Glomerular endothelial cell (primary cell): ENCODE data around the gene TMEM69. TPM values are rescaled to one million over a fixed set of nuclear protein-coding genes. Genes with fewer than 3 reads are reported as not detected.
"Not testable (repeated sequence)": the region's sequence is repeated elsewhere in the genome, so short reads cannot be mapped to it uniquely, and the experiment has no call there.

Experiments
- DNase-seq: peaks from one replicate; pipeline ENCODE4 v3.0.0-alpha.2; 2011; ENCODE audit warnings: low read depth, low spot score; ENCODE audit errors: extremely low read depth
- total RNA-seq: library from RNA; depleted of rRNA; stranded (reverse); fragments of >200 nt; gene quantifications from 2 replicates; pipeline ENCODE4 v1.2.3, GENCODE V29; 2015

TMEM69 gene
- total RNA-seq, 1 donor from 2014 or later = 25.8 TPM

DNA sequence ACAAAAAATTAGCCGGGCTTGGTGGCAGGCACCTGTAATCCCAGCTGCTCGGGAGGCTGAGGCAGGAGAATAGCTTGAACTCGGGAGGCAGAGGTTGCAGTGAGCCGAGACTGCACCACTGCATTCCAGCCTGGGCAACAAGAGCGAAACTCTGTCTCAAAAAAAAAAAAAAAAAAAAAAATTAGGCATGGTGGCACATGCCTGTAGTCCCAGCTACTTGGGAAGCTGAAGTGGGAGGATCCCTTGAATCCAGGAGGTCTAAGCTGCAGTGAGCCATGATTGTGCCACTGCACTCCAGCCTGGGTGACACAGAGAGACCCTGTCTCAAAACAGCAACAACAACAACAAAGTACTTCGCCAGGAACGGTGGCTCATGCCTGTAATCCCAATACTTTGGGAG is 11.4 kb upstream of the TMEM69 start:
- DNase-seq = not testable (repeated sequence)

DNA sequence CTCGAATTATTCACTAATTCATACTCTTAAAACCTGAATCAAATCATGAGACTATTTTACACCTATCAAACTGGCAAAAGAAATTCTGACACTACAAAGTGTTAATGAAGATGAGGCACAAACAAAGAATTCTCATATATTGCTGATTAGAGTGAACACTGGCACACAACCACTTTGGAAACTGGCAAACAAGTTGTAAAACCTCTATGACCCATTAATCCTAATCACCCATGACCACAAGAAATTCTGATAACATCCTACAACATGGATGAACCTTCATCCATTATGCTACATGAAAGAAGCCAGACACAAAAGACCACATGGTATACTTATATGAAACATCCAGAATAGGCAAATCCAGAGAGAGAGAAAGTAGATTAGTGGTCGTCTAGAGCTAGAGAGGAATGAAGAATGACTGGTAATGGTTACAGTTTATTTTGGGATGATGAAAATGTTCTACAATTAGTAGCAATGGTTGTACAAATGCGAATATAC is 10.2 kb upstream of the TMEM69 start:
- DNase-seq = no peak

GRCh38 chr1:45678489-45678888 is 9.5 kb upstream of the TMEM69 start:
- DNase-seq = no peak

- DNase-seq = no peak
Measured at GRCh38 chr1:45679123-45679522, 8.9 kb upstream of the TMEM69 start.

GRCh38 chr1:45682942-45683341 is 5.0 kb upstream of the TMEM69 start:
- DNase-seq = no peak

DNA sequence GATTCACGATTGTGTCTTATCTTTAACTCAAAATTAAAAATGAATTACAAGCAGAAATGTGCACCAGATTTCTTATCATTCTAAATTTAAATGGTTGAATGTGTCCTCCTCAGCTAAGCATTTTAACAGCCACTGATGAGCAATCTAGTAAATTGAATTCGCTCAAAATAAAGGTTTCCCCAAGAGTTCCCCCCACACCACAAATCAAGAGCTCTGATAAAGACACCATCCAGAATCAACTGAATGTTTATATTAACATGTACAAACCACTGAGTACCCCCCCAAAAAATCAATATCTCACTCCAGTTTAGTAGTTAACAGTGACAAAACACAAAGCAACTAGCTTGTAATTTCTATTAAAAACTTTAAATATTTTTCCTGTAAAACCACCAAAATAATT is 3.6 kb upstream of the TMEM69 start:
- DNase-seq = no peak

DNA sequence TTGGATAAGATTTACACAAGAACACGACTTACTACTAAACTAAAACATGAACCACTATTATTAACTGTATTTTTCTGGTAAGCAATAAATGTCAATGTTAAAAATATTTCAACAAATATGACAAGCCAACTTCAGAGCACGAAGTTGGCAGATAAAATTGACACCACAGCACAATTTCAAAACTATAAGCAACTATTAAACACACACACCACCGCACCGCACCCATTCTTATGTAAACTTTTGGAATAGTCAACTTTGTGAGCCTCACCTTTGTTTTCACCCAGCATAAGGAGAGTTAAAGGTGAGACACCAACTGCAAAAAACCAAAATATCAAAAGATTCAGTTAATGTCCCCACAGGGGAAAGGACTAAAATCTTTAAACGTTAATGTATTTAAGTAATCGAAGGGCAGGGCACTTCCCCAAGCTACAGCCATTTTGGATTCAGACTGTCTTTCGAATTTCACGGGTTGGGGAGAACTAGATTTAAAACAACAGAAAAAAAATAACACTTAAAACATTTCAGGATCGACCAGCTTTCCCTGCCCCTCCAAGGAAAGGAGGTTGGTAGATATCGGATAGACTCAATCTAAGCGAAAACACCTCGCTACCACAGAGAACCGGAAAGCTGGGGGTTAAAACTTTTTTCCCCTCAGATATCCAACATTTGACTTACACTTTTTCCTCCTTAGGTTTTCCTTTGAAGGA is 2.5 kb upstream of the TMEM69 start:
- DNase-seq = no peak

DNA sequence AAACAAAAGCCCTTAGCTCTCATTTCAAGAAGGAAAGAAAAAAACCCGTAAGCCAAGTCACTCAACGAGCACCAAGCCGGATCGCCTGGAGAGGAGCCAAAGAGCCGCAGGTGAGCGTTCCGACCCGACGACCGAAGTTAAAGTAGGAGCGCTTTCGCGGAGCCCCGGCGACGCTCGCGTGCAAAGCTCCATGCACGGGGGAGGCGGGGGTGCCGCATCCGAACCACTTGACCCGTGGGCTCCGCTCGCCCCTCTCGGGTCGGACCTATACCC is 2.0 kb upstream of the TMEM69 start:
- DNase-seq = no peak

DNA sequence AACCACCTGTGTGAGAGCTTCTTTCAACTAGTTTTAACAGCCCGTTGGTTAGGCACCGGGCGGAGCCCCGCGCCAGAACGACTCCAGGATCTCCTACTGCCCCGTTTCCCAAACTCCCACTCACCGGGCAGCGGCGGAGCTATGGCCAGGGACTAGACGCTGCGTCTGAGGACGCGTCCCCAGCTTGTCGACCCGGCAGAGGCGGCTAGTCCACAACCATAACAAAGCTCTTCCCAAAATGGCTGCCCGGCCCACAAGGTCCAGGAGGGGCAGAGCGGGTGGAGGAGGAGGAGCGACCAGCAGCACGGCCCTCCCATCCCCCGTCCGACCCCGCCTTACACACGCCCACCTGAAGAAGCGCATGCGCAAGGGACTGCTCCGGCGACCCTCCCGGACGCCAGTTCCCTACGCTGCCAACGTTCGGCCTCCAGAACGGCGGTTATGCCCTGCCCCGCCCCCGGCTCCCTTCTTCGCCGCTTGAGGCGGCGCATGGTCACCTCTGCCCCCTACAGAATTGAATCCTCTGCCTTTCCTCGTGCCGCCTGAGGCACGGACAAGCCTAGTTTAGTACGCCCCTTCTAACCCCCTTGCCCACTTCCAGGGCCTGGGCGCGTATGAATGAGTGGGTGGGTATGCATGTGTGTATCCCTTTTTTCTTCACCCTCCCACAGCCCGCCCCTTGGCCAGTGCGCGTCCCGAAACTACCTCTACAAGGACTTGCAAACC is 1.5 kb upstream of the TMEM69 start, which contains the start of gene GPBP1L1:
GPBP1L1 (minus strand) TSS at position 246 of the 726 bp plus-strand sequence. CDS start 27,446 bp downstream, outside the sequence.
- DNase-seq = peak; percentile 68

DNA sequence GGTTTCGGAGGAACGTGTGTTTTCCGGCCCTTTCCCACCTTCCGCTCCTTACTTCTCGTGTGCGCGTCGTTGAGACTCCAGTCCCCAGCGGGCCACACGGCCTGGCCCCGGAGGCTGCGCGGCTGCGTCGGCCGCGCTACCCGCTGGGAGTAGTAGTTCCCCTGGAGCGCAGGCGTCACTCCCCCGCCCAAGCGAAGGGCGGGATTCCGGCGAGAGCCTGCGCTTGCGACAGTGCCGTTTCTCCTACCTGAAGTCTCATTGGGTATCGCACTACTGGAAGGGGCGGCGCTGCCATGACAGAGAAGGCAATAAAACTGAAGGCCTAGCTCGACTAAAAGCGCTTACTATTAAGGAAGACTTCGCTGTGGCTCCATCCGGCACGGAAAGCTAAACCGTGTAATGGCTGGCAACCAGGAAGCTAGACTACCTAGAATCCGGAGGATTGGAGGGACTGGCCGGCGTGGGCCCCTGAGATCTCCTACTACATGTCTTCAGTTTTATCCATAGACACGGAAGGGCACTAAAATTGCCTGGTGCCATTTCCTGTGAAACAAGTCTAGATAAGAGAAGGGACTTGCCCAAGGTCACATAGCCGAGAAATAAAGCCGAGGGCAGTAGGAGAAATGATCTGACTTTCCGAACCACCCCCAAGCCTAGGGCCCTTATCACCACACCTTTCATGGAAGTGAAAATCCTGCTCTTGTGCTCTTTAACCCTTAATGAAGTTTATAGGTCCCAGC is 797 bp upstream of the TMEM69 start:
- peak; percentile 93 for DNase-seq

DNA sequence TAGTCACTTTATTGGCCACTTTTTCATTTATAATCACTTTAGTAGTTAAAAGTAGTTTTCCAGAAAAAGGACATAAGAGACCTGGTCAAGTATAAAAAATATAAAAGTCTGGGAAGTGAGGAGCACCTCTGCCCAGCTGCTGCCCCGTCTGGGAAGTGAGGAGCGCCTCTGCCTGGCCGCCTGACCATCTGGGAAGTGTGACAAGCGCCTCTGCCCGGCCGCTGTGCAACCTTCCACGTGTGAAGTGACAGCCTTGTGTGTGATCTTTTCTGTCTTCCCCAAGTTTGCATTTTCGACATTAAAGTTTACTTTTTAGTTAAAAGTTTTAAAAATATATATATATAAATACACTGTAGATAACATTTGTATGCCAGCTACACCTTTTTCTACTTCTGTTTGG is 5.8 kb downstream of the TMEM69 start:
- not testable (repeated sequence) for DNase-seq

- DNase-seq = no peak
Measured at GRCh38 chr1:45694823-45695222, 6.8 kb downstream of the TMEM69 start.

DNA sequence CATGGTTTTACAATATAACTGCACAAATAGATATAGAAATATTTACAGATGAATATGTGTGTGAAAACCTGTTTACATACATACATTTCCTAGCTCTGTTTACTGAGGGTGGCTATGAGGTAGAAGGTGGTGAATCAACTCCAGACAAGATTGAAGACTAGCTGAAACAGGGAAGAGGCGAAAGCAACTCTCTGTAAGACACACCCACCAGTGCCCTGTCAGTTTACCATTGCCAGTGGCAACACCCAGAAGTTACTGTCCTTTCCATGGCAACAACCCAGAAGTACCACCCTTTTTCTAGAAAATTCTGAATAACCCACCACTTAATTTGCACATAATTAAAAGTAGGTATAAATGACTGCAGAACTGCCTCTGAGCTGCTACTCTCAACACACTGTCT is 16.7 kb downstream of the TMEM69 start:
- DNase-seq = no peak

DNA sequence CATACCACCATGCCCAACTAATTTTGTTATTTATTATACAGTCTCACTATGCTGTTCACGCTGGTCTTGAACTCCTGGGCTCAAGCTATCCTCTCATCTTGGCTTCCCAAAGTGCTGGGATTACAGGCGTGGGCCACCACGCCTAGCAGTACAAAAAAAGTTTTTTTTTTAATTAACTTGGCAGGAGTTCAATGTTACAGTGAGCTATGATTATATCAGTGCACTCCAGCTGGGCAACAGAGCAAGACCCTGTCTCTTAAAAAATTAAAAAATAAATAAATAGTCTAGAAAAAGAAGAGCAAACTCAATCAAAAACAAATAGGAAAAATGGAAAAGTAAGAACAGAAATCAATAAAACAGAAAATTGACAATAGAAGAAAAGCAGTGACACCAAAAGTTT is 25.7 kb downstream of the TMEM69 start:
- no peak for DNase-seq

GRCh38 chr1:45716700-45717099 is 28.7 kb downstream of the TMEM69 start:
- DNase-seq = no peak

GRCh38 chr1:45717386-45717785 is 29.4 kb downstream of the TMEM69 start:
- not testable (repeated sequence) for DNase-seq

GRCh38 chr1:45718289-45718688 is 30.3 kb downstream of the TMEM69 start:
- no peak for DNase-seq

DNA sequence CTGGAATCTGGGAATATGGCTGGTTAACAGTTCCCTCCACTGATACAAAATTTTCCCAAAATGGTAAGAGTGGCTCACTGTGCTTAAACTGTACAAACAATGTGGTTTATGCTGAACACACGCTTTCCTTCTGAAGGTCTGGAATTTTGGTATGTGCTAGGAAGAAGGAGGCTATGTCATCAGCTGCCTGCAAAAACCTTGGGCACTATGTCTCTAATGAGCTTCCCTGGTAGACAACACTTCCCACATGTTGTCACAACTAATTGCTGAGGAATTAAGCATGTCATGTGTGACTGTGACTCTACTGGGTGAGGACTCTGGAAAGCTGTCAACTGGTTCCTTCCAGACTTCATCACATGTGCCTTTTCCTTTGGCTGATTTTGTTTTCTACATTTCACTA is 33.2 kb downstream of the TMEM69 start:
- no peak for DNase-seq

DNA sequence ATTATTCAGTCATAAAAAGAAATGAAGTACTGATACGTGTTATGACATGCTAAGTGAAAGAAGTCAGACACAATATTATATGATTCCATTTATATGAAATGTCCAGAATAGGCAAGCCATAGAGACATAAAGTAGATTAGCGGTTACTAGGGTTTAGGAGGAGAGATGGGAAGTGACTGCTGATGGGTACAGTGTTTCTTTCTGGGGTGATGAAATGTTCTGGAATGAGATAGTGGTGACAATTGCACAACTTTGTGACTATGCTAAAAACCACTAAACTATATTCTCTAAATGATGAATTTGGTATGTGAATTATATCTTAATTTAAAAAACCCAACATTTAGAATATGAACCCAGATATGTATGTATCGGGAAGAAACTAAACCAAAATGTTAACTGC is 34.8 kb downstream of the TMEM69 start:
- no peak for DNase-seq

DNA sequence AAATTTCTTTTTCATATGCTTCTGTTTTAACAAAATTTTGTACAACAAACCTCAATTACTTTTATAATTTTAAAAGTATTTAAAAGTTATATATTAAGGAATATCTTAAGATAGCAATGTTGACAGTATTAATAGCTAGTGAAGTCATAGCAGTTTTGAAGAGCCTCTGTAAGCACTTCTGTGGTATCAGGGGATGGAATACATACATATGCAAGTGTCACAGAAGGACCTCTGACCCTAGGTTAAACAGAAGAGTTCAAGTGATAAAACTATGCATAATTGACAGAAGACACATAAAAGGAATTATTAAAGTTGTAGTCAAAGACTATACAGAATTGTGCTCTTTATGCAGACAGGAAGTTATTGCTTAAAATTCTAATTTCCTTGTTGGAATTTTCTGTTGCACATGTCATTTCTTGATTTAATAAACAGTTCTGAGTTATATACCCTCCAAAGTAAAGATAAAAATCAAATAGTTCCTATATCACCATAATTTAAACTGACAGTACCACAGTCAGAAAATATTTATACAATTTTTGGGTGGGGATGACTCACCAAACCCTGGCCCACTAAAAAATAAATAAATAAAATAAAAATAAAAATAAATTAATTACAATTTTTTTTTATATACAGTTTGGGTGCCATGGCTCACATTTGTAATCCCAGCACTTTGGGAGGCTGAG is 35.4 kb downstream of the TMEM69 start:
- DNase-seq = no peak

- not testable (repeated sequence) for DNase-seq
Measured at GRCh38 chr1:45726007-45726406, 38.0 kb downstream of the TMEM69 start.
